VCaP (cell line): Measurements from ENCODE around the gene ANK3.

ENCODE experiments used
- H3K27ac ChIP-seq: fragments of 450-650 bp; 2 replicates; pipeline ENCODE4 v1.5.1; 2017
- TF ChIP-seq, protein P1 (sequence below): fragments of 450-650 bp; conservative IDR thresholded peaks from 2 replicates; pipeline ENCODE4 v1.5.1; 2017; ENCODE audit warnings: mild to moderate bottlenecking, moderate library complexity

The ANK3 gene

DNA sequence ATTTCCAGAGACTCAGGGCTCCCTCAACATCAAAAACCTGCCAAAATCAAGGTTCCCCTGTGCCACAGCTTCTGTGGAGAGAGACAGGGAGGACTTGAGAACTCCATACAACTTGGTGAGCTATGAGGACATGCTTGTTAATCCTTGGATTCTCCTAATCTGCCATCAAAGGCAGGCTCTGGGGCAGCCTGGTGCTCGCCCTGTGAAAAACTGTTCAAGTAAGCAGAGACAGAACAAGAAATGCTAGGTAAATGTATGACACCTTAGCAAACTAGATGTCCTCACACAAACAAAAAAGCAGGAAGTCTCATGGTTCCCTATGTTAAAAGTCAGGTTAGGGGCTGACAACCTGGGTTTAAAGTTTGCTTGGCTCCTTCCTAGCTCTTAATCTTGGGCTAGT is 73.6 kb downstream of the ANK3 start:
- TF ChIP-seq, protein P1, sequence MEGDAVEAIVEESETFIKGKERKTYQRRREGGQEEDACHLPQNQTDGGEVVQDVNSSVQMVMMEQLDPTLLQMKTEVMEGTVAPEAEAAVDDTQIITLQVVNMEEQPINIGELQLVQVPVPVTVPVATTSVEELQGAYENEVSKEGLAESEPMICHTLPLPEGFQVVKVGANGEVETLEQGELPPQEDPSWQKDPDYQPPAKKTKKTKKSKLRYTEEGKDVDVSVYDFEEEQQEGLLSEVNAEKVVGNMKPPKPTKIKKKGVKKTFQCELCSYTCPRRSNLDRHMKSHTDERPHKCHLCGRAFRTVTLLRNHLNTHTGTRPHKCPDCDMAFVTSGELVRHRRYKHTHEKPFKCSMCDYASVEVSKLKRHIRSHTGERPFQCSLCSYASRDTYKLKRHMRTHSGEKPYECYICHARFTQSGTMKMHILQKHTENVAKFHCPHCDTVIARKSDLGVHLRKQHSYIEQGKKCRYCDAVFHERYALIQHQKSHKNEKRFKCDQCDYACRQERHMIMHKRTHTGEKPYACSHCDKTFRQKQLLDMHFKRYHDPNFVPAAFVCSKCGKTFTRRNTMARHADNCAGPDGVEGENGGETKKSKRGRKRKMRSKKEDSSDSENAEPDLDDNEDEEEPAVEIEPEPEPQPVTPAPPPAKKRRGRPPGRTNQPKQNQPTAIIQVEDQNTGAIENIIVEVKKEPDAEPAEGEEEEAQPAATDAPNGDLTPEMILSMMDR, result no peak
- no peak overlapping the region for H3K27ac ChIP-seq

DNA sequence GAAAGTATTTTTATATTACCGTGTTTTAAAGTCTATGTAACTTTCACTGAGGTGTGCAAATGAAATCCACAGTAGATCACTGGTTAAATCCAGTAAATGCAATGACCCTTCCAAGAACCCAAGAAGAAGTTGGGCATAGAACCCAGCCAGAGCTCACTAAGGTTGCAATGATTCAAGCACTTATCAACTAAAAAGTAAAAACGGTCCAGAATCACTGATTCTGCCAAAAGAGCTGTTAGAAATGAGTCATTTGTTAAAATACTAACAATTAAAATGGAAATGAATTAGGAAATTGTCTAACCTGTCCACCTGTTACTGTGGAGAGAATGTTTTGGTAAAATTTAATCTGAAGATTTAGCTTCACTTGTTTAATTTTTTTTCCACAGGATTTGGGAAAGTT is 74.4 kb downstream of the ANK3 start:
- TF ChIP-seq, protein P1, result no peak
- no peak overlapping the region for H3K27ac ChIP-seq

DNA sequence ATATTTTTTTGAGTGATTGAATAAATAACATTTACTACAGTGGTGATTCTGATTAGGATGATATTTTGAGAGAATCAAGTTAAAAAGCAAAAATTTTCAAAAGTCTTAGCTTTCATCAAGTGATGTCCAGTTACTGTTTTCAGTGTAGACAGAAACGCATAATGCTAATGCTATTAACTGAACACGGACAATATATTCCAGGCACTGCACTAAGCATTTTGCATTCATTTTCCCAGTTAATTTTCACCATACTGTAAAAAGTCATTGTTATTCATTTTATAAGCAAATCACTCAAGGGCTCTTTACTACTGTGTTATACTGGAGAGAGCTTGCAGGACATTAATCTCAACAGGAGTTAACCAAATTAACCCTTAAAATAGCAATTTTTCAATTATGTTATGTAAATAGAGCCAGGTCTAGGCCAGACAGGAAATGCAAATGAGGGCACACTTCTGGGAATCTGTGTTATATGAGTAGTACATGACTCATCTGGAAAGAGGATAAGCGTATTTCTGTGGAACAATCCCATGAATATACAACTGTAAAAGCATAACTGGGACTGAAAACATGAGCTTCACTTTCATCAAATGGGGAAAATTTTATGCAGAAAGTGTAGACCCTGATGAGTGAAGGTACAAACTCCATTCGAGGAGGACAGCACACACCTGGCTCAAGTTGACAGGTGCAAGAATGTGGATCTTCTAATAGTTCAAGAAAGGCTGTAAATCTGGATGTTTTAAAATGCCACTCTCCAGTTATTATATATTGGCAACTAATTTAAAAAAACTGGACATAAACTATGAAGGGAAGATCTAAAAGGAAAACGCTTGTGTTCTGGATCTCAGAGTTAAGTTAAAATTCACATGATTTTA is 75.4 kb downstream of the ANK3 start:
- no peak overlapping the region for H3K27ac ChIP-seq
- TF ChIP-seq, protein P1, result no peak

DNA sequence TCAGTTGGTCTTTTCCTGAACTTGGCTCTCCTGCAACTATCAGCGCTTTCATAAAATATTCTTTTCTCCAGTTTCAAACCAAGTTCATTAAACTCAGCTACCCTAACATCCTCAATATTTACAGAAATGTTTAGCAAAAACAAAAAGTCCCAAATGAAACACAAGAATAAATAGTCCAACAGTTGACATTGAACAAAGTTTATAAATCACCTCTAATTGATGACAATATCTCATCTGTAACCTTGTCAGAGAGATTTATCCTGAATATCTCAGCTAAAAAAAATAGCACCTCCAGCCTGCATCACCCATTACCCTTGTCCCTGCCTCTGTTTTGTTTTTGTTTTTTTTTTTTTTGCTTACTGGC is 76.1 kb downstream of the ANK3 start:
- TF ChIP-seq, protein P1, result no peak
- H3K27ac ChIP-seq, result no peak overlapping the region

DNA sequence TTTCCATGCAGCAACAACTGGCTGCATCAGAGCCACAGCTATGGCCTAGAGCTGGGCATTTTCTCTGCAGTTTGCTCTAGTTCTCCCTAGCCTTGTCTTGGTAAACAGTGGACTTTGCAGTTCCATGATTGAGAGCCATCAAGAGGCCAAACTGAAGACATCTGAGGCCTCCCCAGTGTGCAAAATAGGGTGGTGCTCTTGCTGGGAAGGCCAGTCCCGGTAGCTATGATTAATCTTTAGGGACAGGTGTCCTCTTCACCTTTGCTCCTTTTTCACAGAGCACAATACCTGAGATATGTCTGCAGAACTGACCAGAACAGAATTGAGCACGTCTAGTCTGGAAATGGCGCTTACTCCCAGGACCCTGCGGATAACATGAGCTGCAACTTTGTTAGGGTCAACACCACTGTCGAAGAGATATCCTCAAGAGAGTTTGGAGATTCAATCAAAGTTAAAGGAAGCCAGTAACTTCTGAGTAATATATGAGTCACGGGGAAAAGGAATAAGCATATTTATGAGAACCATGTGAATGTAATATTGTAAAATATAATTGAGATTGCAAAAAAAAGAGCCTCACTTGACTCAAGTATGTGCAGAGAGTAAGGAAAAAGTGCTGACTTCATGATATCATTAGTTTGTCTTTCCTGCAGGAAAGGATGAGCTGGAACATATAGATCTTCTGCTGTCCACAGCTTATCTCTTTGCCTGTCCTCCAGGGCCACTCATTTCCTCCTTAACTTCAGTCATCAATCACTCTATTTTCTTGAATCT is 76.7 kb downstream of the ANK3 start:
- TF ChIP-seq, protein P1, result no peak
- H3K27ac ChIP-seq, result no peak overlapping the region

DNA sequence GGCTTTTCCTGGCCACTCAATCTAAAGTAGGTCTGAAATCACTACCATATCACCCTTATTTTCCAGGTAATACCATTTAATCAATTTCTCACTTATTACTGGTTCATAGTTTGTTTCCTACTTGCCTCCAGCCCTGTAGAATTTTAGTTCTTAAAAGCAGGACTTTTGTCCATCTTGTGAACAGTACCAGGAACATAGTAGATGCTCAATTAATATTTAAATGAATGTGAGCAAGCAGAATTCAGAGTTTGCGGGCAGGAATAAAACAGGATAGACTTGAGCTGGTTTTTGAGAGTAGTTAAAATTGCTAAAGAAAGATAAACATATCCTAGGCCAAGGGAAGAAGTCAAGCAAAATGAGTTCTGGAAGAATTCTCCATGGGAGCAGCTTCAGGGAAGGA is 77.9 kb downstream of the ANK3 start:
- no peak overlapping the region for H3K27ac ChIP-seq
- TF ChIP-seq, protein P1, result no peak

DNA sequence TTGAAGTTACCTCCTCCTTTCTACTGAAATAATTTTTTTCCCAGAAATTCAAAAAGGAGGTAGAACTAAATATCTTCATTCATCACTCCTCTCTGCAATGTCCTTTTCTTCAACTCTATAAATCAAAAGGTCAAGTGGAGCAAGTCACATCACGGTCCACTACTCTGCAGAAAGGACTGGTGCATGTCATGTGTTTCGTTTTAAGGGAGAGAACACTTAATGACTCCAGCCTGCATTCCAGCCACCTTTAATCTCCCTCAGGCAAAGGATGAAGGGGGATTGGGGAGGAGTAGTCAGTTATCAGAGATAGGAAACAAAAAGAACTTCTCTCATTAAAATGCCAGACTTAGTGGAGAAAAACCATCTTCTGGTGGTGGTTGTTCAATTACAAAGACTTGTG is 78.9 kb downstream of the ANK3 start:
- H3K27ac ChIP-seq, result no peak overlapping the region
- TF ChIP-seq, protein P1, result no peak
